Right lobe of liver (tissue), 6 donors: ENCODE results near the gene MED12L. TPM values are rescaled to one million over a fixed set of nuclear protein-coding genes. Genes with fewer than 3 reads are reported as not detected.
A peak's percentile ranks its signal among the peaks of the same experiment; 100 is the strongest.

Source experiments
- ATAC-seq, 4 donors: fragments of 200-7000 bp; cut with Tn5 transposase; one replicate each; pipeline ENCODE4 v1.9.1; 2020; ENCODE audit warnings: mild to moderate bottlenecking in 4 of 4, moderate library complexity in 4 of 4
- DNase-seq, 3 donors: peaks; one replicate each; pipeline ENCODE4 v3.0.0-alpha.2; 2020
- H3K27ac ChIP-seq, 3 donors: fragments of 200-600 bp; one replicate each; pipeline ENCODE4 v1.8.0; 2022
- H3K27me3 ChIP-seq, 2 donors: fragments of 200-600 bp; one replicate each; pipeline ENCODE4 v1.8.0; 2022
- H3K36me3 ChIP-seq, 4 donors: fragments of 200-600 bp; sonication (generic) in 1 of 4; one replicate each; pipeline versions ENCODE4 v1.5.1 to v1.8.0; 2017 to 2022; ENCODE audit warnings: control low read depth in 1 of 4
- H3K4me1 ChIP-seq, 4 donors: fragments of 200-600 bp; sonication (generic) in 1 of 4; one replicate each; pipeline versions ENCODE4 v1.5.1 to v1.8.0; 2017 to 2022; ENCODE audit warnings: control low read depth in 1 of 4
- H3K4me3 ChIP-seq, 3 donors: fragments of 200-600 bp; one replicate each; pipeline ENCODE4 v1.8.0; 2022
- H3K9me3 ChIP-seq, 4 donors: fragments of 200-600 bp; sonication (generic) in 1 of 4; one replicate each; pipeline versions ENCODE4 v1.5.1 to v1.8.0; 2017 to 2022; ENCODE audit warnings: control low read depth in 1 of 4
- POLR2A ChIP-seq: fragments of 450-650 bp; IDR thresholded peaks from one replicate; pipeline ENCODE4 v1.6.1; 2017; ENCODE audit warnings: antibody characterized with exemption, mild to moderate bottlenecking
- WGBS: methylation state at CpG from one replicate; pipeline ENCODE4 v1.1.6; 2018; ENCODE audit warnings: low coverage, low lambda C conversion rate; ENCODE audit not compliant: insufficient coverage; ENCODE audit errors: missing lambda C conversion rate; 5-methylcytosine and 5-hydroxymethylcytosine counted together
- intact Hi-C, 2 donors: fragments of 100-400 bp; cut with DNase I; formaldehyde crosslinking; loops; one replicate each; pipeline versions ENCODE4 v1.11.2 to v1.14.1; 2022
- total RNA-seq, 6 experiments: library from RNA; depleted of rRNA in 2 of 6; stranded (reverse); fragments of >200 nt in 2 of 6; fragmentation: NEBNext Ultra II Directional in 3 of 6; extraction: Animal tissue kit (Norgen Biotek cat#: 25700) in 3 of 6; gene quantifications; one replicate each; pipeline versions ENCODE4 v1.1.0 to v1.2.4, GENCODE V29; 2016 to 2023
- TF ChIP-seq, protein P1 (sequence below), 4 donors: fragments of 200-600 bp in 3 of 4; fragments of 450-650 bp in 1 of 4; IDR thresholded peaks; one replicate each; pipeline versions ENCODE4 v1.5.1 to v1.8.0; 2016 to 2022; ENCODE audit warnings: antibody characterized with exemption in 4 of 4, mild to moderate bottlenecking in 2 of 4
- donor health status: DM: no; HTN: yes; CAD: no.
- donor health status: DM: no; HTN: no; CAD: no.
- donor health status: DM: no; HTN: no; CAD: no.
- donor health status: DM: no; HTN: yes; CAD: no.
- donor health status: DM: no; HTN: yes; CAD: no.

Gene MED12L
- total RNA-seq, 6 experiments from 2014 or later = 0.04 to 0.64 (median 0.40) TPM

DNA sequence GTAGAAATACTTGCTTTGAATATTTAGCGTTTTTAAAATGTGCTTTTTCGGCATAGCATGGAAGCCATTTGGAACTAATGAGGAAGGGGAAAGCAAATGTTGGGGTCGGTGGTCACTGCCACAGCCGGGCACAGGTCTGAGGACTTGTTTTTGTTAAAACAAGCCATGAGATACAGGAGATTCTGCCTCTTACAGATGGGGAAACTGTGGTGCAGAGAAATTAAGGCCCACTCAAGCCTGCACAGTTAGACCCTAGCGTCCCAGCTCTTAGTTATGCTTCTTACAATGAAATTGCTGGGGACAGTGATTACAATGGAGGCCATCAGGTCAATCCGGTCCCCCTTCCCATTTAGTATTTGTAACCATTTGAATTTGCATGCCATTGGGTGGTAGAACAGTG lies 120.0 kb downstream of the MED12L start:
- no peak overlapping the region for H3K4me3 ChIP-seq
- no peak for ATAC-seq
- no peaks in the 10 kb centered on the region for H3K27me3 ChIP-seq
- intact Hi-C loops = no loop called here
- TF ChIP-seq, protein P1, sequence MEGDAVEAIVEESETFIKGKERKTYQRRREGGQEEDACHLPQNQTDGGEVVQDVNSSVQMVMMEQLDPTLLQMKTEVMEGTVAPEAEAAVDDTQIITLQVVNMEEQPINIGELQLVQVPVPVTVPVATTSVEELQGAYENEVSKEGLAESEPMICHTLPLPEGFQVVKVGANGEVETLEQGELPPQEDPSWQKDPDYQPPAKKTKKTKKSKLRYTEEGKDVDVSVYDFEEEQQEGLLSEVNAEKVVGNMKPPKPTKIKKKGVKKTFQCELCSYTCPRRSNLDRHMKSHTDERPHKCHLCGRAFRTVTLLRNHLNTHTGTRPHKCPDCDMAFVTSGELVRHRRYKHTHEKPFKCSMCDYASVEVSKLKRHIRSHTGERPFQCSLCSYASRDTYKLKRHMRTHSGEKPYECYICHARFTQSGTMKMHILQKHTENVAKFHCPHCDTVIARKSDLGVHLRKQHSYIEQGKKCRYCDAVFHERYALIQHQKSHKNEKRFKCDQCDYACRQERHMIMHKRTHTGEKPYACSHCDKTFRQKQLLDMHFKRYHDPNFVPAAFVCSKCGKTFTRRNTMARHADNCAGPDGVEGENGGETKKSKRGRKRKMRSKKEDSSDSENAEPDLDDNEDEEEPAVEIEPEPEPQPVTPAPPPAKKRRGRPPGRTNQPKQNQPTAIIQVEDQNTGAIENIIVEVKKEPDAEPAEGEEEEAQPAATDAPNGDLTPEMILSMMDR (IDR thresholded peaks at IDR 0.05) = no peak
- no peak for TF ChIP-seq POLR2A
- 82% methylated on average over 6 of the region's 6 CpGs for WGBS
- no peak for DNase-seq
- no peaks in the 10 kb centered on the region for H3K36me3 ChIP-seq
- H3K4me1 ChIP-seq = peaks cover 0 to 6% (median 0%) of the 10 kb centered on the region in 4 donors
- H3K27ac ChIP-seq = no peak overlapping the region
- H3K9me3 ChIP-seq = no peaks in the 10 kb centered on the region

GRCh38 chr3:151206201-151206600 lies 120.7 kb downstream of the MED12L start:
- Histone ChIP-seq H3K4me1 (peaks cover 0 to 11% (median 0%) of the 10 kb centered on the region in 4 donors), H3K9me3 (no peaks in the 10 kb centered on the region), H3K4me3 (no peak overlapping the region), H3K27ac (no peak overlapping the region), H3K36me3 (no peaks in the 10 kb centered on the region), H3K27me3 (no peaks in the 10 kb centered on the region)
- WGBS = 66% methylated on average over 3 of the region's 3 CpGs
- DNase-seq (no peak), ATAC-seq (no peak)
- intact Hi-C loops = no loop called here
- TF ChIP-seq POLR2A = no peak
- TF ChIP-seq, protein P1 (IDR thresholded peaks at IDR 0.05) = no peak

DNA sequence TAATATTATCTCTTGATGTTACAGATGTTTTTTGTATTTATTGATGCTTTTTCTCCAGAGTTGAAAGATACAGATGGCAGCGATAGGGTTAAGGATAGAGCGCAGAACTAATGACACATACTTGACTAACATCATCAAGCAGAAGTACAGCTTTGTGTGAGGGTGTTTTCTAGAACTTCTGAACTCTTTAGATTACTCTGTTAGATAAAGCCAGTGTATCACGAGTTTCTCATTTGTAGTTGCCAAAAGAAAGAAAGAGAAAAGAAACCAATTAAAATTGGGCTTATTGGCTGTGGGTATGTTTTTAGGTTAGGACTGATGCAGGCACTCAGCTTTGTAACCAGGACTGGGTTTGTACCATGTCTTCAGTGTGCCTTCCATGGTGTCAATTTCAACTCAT lies 124.2 kb downstream of the MED12L start:
- 70% methylated on average over 3 of the region's 3 CpGs for WGBS
- H3K36me3 ChIP-seq = no peaks in the 10 kb centered on the region
- no peaks in the 10 kb centered on the region for H3K27me3 ChIP-seq
- intact Hi-C loops = no loop called here
- no peaks in the 10 kb centered on the region for H3K9me3 ChIP-seq
- H3K27ac ChIP-seq = no peak overlapping the region
- no peak overlapping the region for H3K4me3 ChIP-seq
- no peak for TF ChIP-seq POLR2A
- TF ChIP-seq, protein P1 (IDR thresholded peaks at IDR 0.05) = no peak
- no peak for ATAC-seq
- peaks cover 0 to 11% (median 0%) of the 10 kb centered on the region in 4 donors for H3K4me1 ChIP-seq
- DNase-seq = no peak

GRCh38 chr3:151210676-151211381 lies 125.4 kb downstream of the MED12L start:
- Histone ChIP-seq H3K27ac (peak overlapping the region; percentile 19 to 76 (median 57)), H3K4me3 (peak overlapping the region; percentile 24 to 51 (median 42)), H3K27me3 (no peaks in the 10 kb centered on the region), H3K36me3 (no peaks in the 10 kb centered on the region), H3K9me3 (no peaks in the 10 kb centered on the region), H3K4me1 (peaks cover 0 to 11% (median 0%) of the 10 kb centered on the region in 4 donors)
- WGBS = 15% methylated on average over 3 of the region's 4 CpGs
- intact Hi-C loops = no loop called here
- TF ChIP-seq, protein P1 (IDR thresholded peaks at IDR 0.05) = peak; percentile 19 to 42 (median 35)
- TF ChIP-seq POLR2A = no peak
- peak; percentile 93 to 98 (median 98) for ATAC-seq
- peak in 2 of 3 donors; percentile 30 to 68 for DNase-seq
